Measurements from ENCODE around the gene CATSPER1. TPM values are rescaled to one million over a fixed set of nuclear protein-coding genes. Genes with fewer than 3 reads are reported as not detected.

CATSPER1 gene
- total RNA-seq, 1 donor from 2014 or later = not detected

DNA sequence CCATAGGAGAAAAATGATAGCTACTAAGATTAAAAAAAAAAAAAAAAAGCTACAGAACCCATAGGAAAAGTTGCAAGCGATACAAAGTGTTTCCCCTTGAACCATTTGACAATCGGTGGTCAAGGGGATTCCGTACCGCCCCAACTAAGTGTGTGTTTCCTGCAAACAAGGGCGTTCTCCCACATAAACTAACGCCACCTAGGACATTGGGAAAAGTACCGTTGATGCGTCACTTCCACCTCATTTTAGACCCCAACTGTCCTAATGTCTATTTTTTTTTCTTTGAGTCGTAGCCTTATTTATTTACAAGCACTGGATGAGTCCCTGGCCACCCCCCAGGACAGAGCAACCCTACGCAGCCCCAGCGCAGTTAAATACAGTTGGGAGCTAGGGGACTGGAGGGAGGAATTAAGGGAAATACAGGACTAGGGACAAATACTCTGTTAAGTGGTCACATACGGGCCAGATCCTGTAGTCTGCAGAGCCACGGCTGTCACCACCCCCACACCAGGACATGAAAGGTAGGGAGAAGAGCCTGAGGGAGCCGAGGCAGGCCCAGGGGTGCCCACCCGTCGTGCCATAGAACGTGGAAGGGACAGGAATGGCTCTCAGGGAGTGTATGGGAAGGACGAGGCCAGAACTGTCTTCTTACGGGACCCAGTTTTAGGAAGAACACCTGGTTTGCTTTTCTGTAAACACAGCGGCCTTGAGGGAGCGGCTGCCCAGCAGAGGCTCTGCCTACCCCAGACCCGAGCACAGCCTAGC lies 43.3 kb downstream of the CATSPER1 start:
- intact Hi-C loops (cut with DNase I) = loop anchor here (10.0 kb wide), 1 partner anchor 278 kb away; no protein-coding TSS in a partner anchor
- no peak overlapping the region for H3K27ac ChIP-seq
- H3K4me3 ChIP-seq = no peak overlapping the region
- H3K4me1 ChIP-seq = no peaks in the 10 kb centered on the region
- peaks cover 0 to 20% of the 10 kb centered on the region in 2 donors for H3K36me3 ChIP-seq
- TF ChIP-seq, protein P1, sequence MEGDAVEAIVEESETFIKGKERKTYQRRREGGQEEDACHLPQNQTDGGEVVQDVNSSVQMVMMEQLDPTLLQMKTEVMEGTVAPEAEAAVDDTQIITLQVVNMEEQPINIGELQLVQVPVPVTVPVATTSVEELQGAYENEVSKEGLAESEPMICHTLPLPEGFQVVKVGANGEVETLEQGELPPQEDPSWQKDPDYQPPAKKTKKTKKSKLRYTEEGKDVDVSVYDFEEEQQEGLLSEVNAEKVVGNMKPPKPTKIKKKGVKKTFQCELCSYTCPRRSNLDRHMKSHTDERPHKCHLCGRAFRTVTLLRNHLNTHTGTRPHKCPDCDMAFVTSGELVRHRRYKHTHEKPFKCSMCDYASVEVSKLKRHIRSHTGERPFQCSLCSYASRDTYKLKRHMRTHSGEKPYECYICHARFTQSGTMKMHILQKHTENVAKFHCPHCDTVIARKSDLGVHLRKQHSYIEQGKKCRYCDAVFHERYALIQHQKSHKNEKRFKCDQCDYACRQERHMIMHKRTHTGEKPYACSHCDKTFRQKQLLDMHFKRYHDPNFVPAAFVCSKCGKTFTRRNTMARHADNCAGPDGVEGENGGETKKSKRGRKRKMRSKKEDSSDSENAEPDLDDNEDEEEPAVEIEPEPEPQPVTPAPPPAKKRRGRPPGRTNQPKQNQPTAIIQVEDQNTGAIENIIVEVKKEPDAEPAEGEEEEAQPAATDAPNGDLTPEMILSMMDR (IDR thresholded peaks at IDR 0.05) = no peak
- TF ChIP-seq POLR2AphosphoS5 (IDR thresholded peaks at IDR 0.05; ENCODE audit: insufficient read depth in 1 of 2, low read depth in 1 of 2) (no peak), POLR2A (IDR thresholded peaks at IDR 0.05) (no peak)
- H3K9me3 ChIP-seq = no peaks in the 10 kb centered on the region
- DNase-seq (ENCODE audit: extremely low spot score in 2 of 2) = no peak
- no peaks in the 10 kb centered on the region for H3K27me3 ChIP-seq

DNA sequence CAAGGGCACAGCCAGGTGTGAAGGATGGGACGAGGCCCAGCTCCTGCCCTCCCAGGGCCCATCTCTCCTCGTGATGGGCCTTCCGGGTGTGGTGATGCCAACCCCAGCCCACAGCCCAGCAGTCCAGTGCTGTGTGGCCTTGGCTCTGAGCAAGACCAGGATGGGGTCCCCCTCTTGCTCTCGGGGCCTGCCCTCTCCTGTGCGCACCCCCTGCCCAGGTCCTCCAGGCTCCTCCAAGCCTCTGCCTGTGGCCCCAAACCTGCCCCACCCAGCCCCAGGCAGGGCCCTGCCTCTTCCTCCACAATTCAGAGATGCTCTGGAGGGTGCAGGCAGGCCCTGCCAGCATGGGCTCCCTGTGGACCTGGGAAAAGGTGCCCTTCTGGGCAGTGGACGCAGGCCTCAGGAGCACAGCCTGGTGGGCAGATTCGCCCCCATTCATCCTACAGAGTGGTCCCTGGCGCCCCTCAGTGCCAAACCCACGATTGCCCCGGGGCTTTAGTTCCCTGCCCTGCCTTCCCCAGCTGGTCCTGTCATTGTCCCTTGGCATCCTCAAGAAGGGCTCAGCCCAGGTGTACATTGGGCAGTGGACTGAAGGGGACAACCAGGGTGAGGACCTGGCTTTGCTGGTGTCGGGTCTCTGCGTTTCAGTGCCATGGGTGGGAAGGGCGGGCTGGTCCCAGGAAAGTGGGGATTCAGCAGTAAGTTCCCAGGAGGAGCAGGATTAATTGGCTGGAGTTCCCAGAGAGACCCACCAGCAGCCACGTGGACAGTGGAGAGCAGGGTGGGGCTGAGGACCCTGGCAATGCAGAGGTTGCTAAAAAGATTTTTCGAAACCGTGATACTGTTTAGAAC lies 44.1 kb downstream of the CATSPER1 start:
- Histone ChIP-seq H3K27ac (no peak overlapping the region), H3K4me1 (no peaks in the 10 kb centered on the region), H3K4me3 (no peak overlapping the region), H3K9me3 (no peaks in the 10 kb centered on the region), H3K36me3 (peaks cover 0 to 29% of the 10 kb centered on the region in 2 donors), H3K27me3 (no peaks in the 10 kb centered on the region)
- TF ChIP-seq POLR2A (IDR thresholded peaks at IDR 0.05) (no peak), POLR2AphosphoS5 (IDR thresholded peaks at IDR 0.05; ENCODE audit: insufficient read depth in 1 of 2, low read depth in 1 of 2) (no peak)
- TF ChIP-seq, protein P1 (IDR thresholded peaks at IDR 0.05) = no peak
- intact Hi-C loops (cut with DNase I) = loop anchor here (10.0 kb wide), 1 partner anchor 277 kb away; no protein-coding TSS in a partner anchor
- peak in 1 of 2 donors; percentile 74 for DNase-seq (ENCODE audit: extremely low spot score in 2 of 2)

DNA sequence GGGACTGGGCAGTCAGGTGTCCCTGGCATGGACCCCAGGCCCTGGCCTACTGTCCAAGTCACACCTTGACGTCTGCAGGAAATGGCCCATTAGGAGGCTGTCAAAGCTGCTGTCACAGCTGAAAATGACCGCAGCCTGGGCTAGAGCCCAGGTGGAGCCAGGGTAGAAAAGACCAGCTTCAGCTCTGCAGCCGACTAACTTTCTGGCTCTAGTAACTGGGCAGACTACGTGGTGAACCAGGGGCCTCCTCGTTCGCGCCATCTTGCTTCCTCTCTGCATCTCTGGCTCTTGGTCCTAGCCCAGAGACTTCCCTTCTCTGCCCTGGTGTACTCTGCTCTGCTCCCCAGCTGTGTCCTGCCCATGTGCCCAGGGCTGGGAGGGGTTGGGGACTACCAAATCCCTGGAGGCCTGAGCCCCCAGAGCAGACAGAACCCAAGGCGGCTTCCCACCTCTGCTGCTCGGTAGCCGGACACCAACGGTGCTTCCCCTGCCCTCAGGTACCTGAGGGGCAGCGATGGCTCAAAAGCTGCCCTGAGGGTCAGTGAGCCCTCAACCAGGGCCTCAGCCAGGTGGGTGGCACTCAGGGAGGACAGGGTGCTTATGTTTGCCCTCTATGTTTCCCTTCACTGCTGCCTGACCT lies 45.1 kb downstream of the CATSPER1 start:
- intact Hi-C loops (cut with DNase I) = loop anchor here (10.0 kb wide), 1 partner anchor 276 kb away; no protein-coding TSS in a partner anchor
- DNase-seq (ENCODE audit: extremely low spot score in 2 of 2) = peak in 1 of 2 donors; percentile 90
- Histone ChIP-seq H3K9me3 (no peaks in the 10 kb centered on the region), H3K4me3 (no peak overlapping the region), H3K27ac (no peak overlapping the region), H3K27me3 (no peaks in the 10 kb centered on the region), H3K4me1 (no peaks in the 10 kb centered on the region), H3K36me3 (peaks cover 0 to 38% of the 10 kb centered on the region in 2 donors)
- TF ChIP-seq, protein P1 (IDR thresholded peaks at IDR 0.05) = no peak
- no peak for TF ChIP-seq POLR2AphosphoS5 (IDR thresholded peaks at IDR 0.05; ENCODE audit: insufficient read depth in 1 of 2, low read depth in 1 of 2)
- no peak for TF ChIP-seq POLR2A (IDR thresholded peaks at IDR 0.05)

DNA sequence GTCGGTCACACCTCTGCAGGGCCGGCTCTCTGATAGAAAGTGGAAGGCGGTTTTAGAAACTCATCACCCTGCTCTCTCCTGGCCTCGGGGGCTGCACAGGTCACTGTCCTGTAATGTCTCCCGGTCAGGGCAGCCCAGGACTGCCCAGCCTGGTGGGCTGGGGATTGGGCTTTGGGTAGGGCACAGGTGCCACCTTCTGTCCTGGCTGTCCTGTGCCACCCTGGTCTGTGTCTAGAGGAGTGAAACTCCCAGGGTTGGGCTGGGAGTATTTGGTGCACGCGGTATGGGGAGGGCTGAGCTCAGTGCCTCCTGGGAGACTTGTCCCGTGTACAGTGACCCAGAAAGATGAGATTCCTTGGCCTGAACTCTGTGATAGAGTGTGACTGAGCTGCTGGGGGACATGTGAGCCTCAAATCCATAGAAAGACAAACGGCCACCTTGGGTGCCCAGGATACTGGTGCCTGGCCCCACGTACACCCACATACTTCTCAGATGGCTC lies 47.0 kb downstream of the CATSPER1 start:
- Histone ChIP-seq H3K27me3 (no peaks in the 10 kb centered on the region), H3K9me3 (no peaks in the 10 kb centered on the region), H3K27ac (no peak overlapping the region), H3K36me3 (peaks cover 0 to 46% of the 10 kb centered on the region in 2 donors), H3K4me1 (no peaks in the 10 kb centered on the region), H3K4me3 (no peak overlapping the region)
- TF ChIP-seq POLR2AphosphoS5 (IDR thresholded peaks at IDR 0.05; ENCODE audit: insufficient read depth in 1 of 2, low read depth in 1 of 2) (no peak), POLR2A (IDR thresholded peaks at IDR 0.05) (no peak)
- TF ChIP-seq, protein P1 (IDR thresholded peaks at IDR 0.05) = no peak
- intact Hi-C loops (cut with DNase I) = no loop called here
- DNase-seq (ENCODE audit: extremely low spot score in 2 of 2) = no peak

All from vagina (tissue), 2 donors.